Activated CD8-positive, alpha-beta memory T cell treated with anti-CD3 and anti-CD28 coated beads, Interleukin-2, amount 10 ng/mL, durations not matched to agents 7 days and 5 days (primary cell): ENCODE results near the gene CTNS. TPM values are rescaled to one million over a fixed set of nuclear protein-coding genes. Genes with fewer than 3 reads are reported as not detected.
A peak's percentile ranks its signal among the peaks of the same experiment; 100 is the strongest.

Experiments used
- ATAC-seq: fragments of 150-1000 bp; cut with Tn5 transposase; one replicate; pipeline ENCODE4 v1.10.0; 2021; ENCODE audit warnings: moderate library complexity
- CTCF ChIA-PET: fragments of 350-600 bp; sonication (Branson Sonifier 250); formaldehyde crosslinking; loops from one replicate; lab custom pipeline; 2021; ENCODE audit warnings: antibody characterized with exemption; lab: Charles Lee
- DNase-seq: peaks from one replicate; pipeline ENCODE4 v3.0.0-alpha.2; 2020
- H3K27ac Mint-ChIP-seq: one replicate; pipeline ENCODE4 v1.8.0; 2021; ENCODE audit warnings: mild to moderate bottlenecking, mixed read lengths
- H3K27me3 Mint-ChIP-seq: one replicate; pipeline ENCODE4 v1.8.0; 2021; ENCODE audit warnings: mixed read lengths
- H3K36me3 Mint-ChIP-seq: one replicate; pipeline ENCODE4 v1.8.0; 2021; ENCODE audit warnings: mild to moderate bottlenecking, mixed read lengths
- H3K4me1 Mint-ChIP-seq: one replicate; pipeline ENCODE4 v1.8.0; 2021; ENCODE audit warnings: mixed read lengths
- H3K4me3 Mint-ChIP-seq: one replicate; pipeline ENCODE4 v1.8.0; 2021; ENCODE audit warnings: mild to moderate bottlenecking, moderate library complexity, mixed read lengths
- H3K9me3 Mint-ChIP-seq: one replicate; pipeline ENCODE4 v1.8.0; 2022; ENCODE audit warnings: low read depth, mixed read lengths
- total RNA-seq, 2 experiments: library from RNA; stranded (reverse); gene quantifications; one replicate each; pipeline ENCODE4 v1.2.3, GENCODE V29; 2021

Gene CTNS
- total RNA-seq, 2 experiments from 2014 or later, result 9.7 to 20.6 TPM

- no peak overlapping the region for H3K4me3 Mint-ChIP-seq
- ATAC-seq (no peak), DNase-seq (no peak)
- no peak overlapping the region for H3K27ac Mint-ChIP-seq
- CTCF ChIA-PET, result interaction anchor here (0.7 to 2.9 kb wide), 3 partner anchors 8 to 378 kb away, joined by 3 to 28 read pairs (median 4); partner anchors contain the start of gene HASPIN
- peaks cover 5% of the 10 kb centered on the region for H3K36me3 Mint-ChIP-seq
- H3K9me3 Mint-ChIP-seq, result no peaks in the 10 kb centered on the region
- no peaks in the 10 kb centered on the region for H3K27me3 Mint-ChIP-seq
- peaks cover 9% of the 10 kb centered on the region for H3K4me1 Mint-ChIP-seq
Observed at GRCh38 chr17:3685174-3685573, 48.6 kb downstream of the CTNS start.

GRCh38 chr17:3688027-3688553 is 51.5 kb downstream of the CTNS start:
- Mint-ChIP-seq H3K27ac (no peak overlapping the region), H3K4me1 (peaks cover 6% of the 10 kb centered on the region), H3K27me3 (no peaks in the 10 kb centered on the region), H3K36me3 (peaks cover 5% of the 10 kb centered on the region), H3K9me3 (no peaks in the 10 kb centered on the region), H3K4me3 (no peak overlapping the region)
- no peak for ATAC-seq
- CTCF ChIA-PET, result no interaction called here
- no peak for DNase-seq

- no peaks in the 10 kb centered on the region for H3K9me3 Mint-ChIP-seq
- CTCF ChIA-PET, result no interaction called here
- peaks cover 6% of the 10 kb centered on the region for H3K4me1 Mint-ChIP-seq
- no peak for ATAC-seq
- peaks cover 5% of the 10 kb centered on the region for H3K36me3 Mint-ChIP-seq
- no peak overlapping the region for H3K27ac Mint-ChIP-seq
- H3K4me3 Mint-ChIP-seq, result no peak overlapping the region
- no peak for DNase-seq
- H3K27me3 Mint-ChIP-seq, result no peaks in the 10 kb centered on the region
Observed at GRCh38 chr17:3688852-3689261, 52.3 kb downstream of the CTNS start.

GRCh38 chr17:3689262-3690093 is 52.9 kb downstream of the CTNS start:
- no peak overlapping the region for H3K4me3 Mint-ChIP-seq
- H3K36me3 Mint-ChIP-seq, result peaks cover 7% of the 10 kb centered on the region
- ATAC-seq (no peak), DNase-seq (no peak)
- no peaks in the 10 kb centered on the region for H3K9me3 Mint-ChIP-seq
- H3K27me3 Mint-ChIP-seq, result no peaks in the 10 kb centered on the region
- CTCF ChIA-PET, result no interaction called here
- H3K4me1 Mint-ChIP-seq, result peaks cover 12% of the 10 kb centered on the region
- no peak overlapping the region for H3K27ac Mint-ChIP-seq

GRCh38 chr17:3690094-3690715 is 53.6 kb downstream of the CTNS start:
- no peaks in the 10 kb centered on the region for H3K27me3 Mint-ChIP-seq
- DNase-seq, result no peak
- H3K27ac Mint-ChIP-seq, result no peak overlapping the region
- CTCF ChIA-PET, result no interaction called here
- H3K4me3 Mint-ChIP-seq, result no peak overlapping the region
- H3K4me1 Mint-ChIP-seq, result peaks cover 16% of the 10 kb centered on the region
- ATAC-seq, result no peak
- peaks cover 7% of the 10 kb centered on the region for H3K36me3 Mint-ChIP-seq
- H3K9me3 Mint-ChIP-seq, result no peaks in the 10 kb centered on the region

- Mint-ChIP-seq H3K27me3 (no peaks in the 10 kb centered on the region), H3K4me1 (peaks cover 22% of the 10 kb centered on the region), H3K27ac (no peak overlapping the region), H3K4me3 (no peak overlapping the region), H3K36me3 (peaks cover 7% of the 10 kb centered on the region), H3K9me3 (no peaks in the 10 kb centered on the region)
- CTCF ChIA-PET, result interaction anchor here (0.6 to 1.1 kb wide), 3 partner anchors 46 to 643 kb away, joined by 3 to 4 read pairs (median 3); no protein-coding TSS in a partner anchor
- DNase-seq, result no peak
- no peak for ATAC-seq
Observed at GRCh38 chr17:3691617-3692067, 55.1 kb downstream of the CTNS start.

- peaks cover 26% of the 10 kb centered on the region for H3K4me1 Mint-ChIP-seq
- H3K27ac Mint-ChIP-seq, result no peak overlapping the region
- ATAC-seq (no peak), DNase-seq (no peak)
- no peak overlapping the region for H3K4me3 Mint-ChIP-seq
- no peaks in the 10 kb centered on the region for H3K9me3 Mint-ChIP-seq
- H3K36me3 Mint-ChIP-seq, result peaks cover 7% of the 10 kb centered on the region
- CTCF ChIA-PET, result interaction anchor here (0.8 to 1.1 kb wide), 2 partner anchors 30 to 647 kb away, joined by 3 read pairs; no protein-coding TSS in a partner anchor
- no peaks in the 10 kb centered on the region for H3K27me3 Mint-ChIP-seq
Observed at GRCh38 chr17:3692346-3692745, 55.8 kb downstream of the CTNS start.

GRCh38 chr17:3693141-3693540 is 56.6 kb downstream of the CTNS start:
- DNase-seq (no peak), ATAC-seq (no peak)
- CTCF ChIA-PET, result interaction anchor here (0.8 to 6.5 kb wide), 7 partner anchors 8 to 648 kb away, joined by 3 to 34 read pairs (median 3); no protein-coding TSS in a partner anchor
- H3K4me1 Mint-ChIP-seq, result peaks cover 30% of the 10 kb centered on the region
- H3K9me3 Mint-ChIP-seq, result no peaks in the 10 kb centered on the region
- no peak overlapping the region for H3K27ac Mint-ChIP-seq
- peaks cover 13% of the 10 kb centered on the region for H3K36me3 Mint-ChIP-seq
- H3K27me3 Mint-ChIP-seq, result no peaks in the 10 kb centered on the region
- no peak overlapping the region for H3K4me3 Mint-ChIP-seq

- Mint-ChIP-seq H3K27me3 (no peaks in the 10 kb centered on the region), H3K27ac (peak overlapping the region; percentile 73), H3K4me1 (peaks cover 30% of the 10 kb centered on the region), H3K9me3 (no peaks in the 10 kb centered on the region), H3K4me3 (peak overlapping the region; percentile 85), H3K36me3 (peaks cover 19% of the 10 kb centered on the region)
- ATAC-seq (peak; percentile 18), DNase-seq (peak; percentile 86)
- CTCF ChIA-PET, result interaction anchor here (0.8 to 6.5 kb wide), 8 partner anchors 9 to 134 kb away, joined by 3 to 34 read pairs (median 7); partner anchors contain the start of gene HASPIN
Observed at GRCh38 chr17:3693829-3694231, 57.3 kb downstream of the CTNS start.

GRCh38 chr17:3695129-3695722 is 58.7 kb downstream of the CTNS start:
- Mint-ChIP-seq H3K36me3 (peaks cover 15% of the 10 kb centered on the region), H3K4me1 (peaks cover 30% of the 10 kb centered on the region), H3K9me3 (no peaks in the 10 kb centered on the region), H3K27me3 (no peaks in the 10 kb centered on the region), H3K4me3 (peak overlapping the region; percentile 85), H3K27ac (peak overlapping the region; percentile 28)
- CTCF ChIA-PET, result interaction anchor here (0.7 to 6.5 kb wide), 10 partner anchors 9 to 150 kb away, joined by 3 to 34 read pairs (median 4); no protein-coding TSS in a partner anchor
- DNase-seq (no peak), ATAC-seq (peak; percentile 18)

GRCh38 chr17:3695723-3696411 is 59.3 kb downstream of the CTNS start, which contains the start of gene P2RX5:
Gene P2RX5 (minus strand): TSS chr17:3696155. CDS start chr17:3696005, 150 bp downstream.
- Mint-ChIP-seq H3K36me3 (peaks cover 18% of the 10 kb centered on the region), H3K27ac (peak within 1 kb of the TSS; percentile 88), H3K4me3 (peak within 1 kb of the TSS; percentile 85), H3K4me1 (peaks cover 33% of the 10 kb centered on the region), H3K27me3 (no peaks in the 10 kb centered on the region), H3K9me3 (no peaks in the 10 kb centered on the region)
- CTCF ChIA-PET, result interaction anchor here (0.7 to 6.5 kb wide), 12 partner anchors 8 to 149 kb away, joined by 3 to 34 read pairs (median 4); partner anchors contain the start of gene HASPIN
- ATAC-seq (peak; percentile 76), DNase-seq (peak; percentile 76)

GRCh38 chr17:3697103-3697476 is 60.5 kb downstream of the CTNS start:
- Mint-ChIP-seq H3K27me3 (no peaks in the 10 kb centered on the region), H3K27ac (no peak overlapping the region), H3K36me3 (peaks cover 24% of the 10 kb centered on the region), H3K4me1 (peaks cover 33% of the 10 kb centered on the region), H3K9me3 (no peaks in the 10 kb centered on the region), H3K4me3 (no peak overlapping the region)
- CTCF ChIA-PET, result interaction anchor here (1.0 to 6.5 kb wide), 5 partner anchors 11 to 41 kb away, joined by 3 to 34 read pairs (median 22); no protein-coding TSS in a partner anchor
- DNase-seq (no peak), ATAC-seq (no peak)
